Kidney tubule cell (primary cell): ENCODE measurements around the gene NHLRC4.
A peak's percentile ranks its signal among the peaks of the same experiment; 100 is the strongest.

ENCODE experiments used
- DNase-seq: peaks from one replicate; pipeline ENCODE4 v3.0.0-alpha.2; 2018; ENCODE audit warnings: low spot score

Gene NHLRC4

DNA sequence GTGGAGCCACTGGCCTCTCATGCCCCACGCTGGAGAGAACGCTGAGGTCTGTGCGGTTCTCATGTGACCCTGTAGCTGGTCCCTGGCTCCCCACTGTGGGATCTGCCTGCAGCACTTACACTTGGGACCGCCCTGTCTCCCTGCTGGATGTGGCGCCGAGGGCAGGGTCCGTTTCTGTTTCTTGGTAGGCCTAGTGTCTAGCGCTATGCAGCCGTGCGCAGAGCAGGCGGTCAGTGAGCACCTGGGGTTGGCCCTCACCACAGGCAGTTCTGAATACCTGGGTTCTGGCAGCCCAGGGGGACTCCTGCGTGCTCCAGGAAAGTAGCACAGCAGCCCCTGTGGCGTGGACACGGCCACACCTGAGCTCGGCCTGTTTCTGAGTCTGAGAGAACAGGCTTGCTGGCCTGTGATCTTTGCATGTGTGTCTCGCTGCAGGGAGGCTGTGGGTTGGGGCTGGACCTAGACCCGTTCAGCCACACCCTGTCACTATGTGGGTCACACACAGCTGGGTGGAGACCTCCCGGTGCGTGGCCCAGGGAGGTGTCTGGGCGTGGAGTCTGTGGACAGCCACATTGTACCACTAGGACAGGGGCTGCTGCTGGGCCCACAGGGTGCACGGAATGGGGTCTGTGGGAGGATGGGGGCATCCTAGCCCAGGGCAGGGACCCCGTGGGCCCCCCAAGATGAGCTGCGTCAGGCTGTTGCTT, 36.5 kb upstream of the NHLRC4 start:
- no peak for DNase-seq

DNA sequence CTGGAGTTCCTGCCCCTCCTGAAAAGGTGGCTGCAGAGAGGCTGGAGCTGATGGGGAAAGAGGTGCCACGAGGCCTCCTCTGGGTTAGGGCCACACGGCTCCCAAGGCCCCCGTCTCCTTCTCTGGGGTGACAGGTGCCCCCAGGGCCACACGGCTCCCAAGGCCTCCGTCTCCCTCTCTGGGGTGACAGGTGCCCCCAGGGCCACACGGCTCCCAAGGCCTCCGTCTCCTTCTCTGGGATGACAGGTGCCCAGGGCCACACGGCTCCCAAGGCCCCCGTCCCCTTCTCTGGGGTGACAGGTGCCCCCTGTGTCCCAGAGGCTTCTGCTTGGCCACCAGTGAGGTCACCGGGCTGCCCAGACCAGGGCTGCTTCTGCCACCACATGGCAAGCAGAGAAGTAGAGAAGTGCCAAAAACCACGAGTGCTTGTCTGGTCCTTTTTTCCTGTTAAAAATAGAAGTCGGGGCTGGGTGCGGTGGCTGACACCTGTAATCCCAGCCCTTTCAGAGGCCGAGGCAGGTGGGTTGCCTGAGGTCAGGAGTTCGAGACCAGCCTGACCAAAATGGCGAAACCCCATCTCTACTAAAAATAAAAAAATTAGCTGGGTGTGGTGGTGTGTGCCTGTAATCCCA, 35.2 kb upstream of the NHLRC4 start:
- no peak for DNase-seq

GRCh38 chr16:533391-534123, 33.2 kb upstream of the NHLRC4 start:
- peak; percentile 28 for DNase-seq

- DNase-seq, result no peak
These were observed 32.7 kb upstream of the NHLRC4 start for GRCh38 chr16:534135-534534.

DNA sequence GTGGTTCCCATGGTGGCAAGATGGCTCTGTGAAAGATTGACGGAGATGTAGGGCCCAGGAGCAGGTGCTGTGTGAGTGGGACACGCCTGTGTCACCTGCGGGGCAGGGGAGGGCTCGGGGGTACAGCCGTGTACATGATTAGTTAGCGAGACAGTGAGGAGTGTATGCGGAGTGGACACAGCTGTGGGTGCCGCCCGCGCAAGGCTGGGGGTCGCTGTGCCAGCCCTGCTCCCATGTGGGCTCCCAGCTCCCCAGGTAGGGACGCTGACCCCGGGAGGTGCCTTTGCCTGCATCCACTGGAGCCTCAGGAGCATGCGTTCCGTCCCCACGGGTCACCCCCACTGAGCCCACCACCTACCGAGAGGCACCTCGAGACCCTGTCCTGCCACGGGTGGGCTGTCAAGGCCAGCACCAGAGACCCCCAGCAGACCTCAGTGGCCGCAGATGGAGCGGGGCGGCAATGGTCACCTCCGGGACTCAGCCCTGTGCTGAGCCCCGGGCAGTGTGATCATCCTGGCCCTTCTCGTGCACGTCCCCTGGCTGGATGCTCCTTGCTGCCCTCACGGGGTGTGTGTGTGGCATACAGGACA, 31.9 kb upstream of the NHLRC4 start:
- DNase-seq, result no peak

GRCh38 chr16:535446-536405, 31.1 kb upstream of the NHLRC4 start:
- peak; percentile 80 for DNase-seq

DNA sequence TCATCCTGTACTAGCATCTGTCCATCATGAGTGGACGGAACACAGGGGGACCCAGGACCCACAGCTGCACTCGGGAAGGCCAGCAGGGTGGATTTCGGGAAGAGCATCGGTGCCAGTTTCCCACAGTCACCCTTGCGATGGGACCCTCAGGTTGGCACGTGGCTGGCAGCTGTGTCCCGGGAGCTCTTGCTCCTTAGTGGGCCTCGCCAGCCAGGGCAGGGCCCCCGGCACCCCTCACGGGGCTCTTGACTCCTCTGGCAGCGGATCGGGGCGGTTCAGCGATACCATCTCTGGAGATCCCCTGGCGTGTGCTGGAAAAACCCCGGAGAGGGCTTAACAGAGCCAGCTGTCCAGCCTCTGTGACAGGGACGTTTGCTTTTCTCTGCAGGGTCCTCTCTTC, 30.1 kb upstream of the NHLRC4 start:
- DNase-seq, result no peak

DNA sequence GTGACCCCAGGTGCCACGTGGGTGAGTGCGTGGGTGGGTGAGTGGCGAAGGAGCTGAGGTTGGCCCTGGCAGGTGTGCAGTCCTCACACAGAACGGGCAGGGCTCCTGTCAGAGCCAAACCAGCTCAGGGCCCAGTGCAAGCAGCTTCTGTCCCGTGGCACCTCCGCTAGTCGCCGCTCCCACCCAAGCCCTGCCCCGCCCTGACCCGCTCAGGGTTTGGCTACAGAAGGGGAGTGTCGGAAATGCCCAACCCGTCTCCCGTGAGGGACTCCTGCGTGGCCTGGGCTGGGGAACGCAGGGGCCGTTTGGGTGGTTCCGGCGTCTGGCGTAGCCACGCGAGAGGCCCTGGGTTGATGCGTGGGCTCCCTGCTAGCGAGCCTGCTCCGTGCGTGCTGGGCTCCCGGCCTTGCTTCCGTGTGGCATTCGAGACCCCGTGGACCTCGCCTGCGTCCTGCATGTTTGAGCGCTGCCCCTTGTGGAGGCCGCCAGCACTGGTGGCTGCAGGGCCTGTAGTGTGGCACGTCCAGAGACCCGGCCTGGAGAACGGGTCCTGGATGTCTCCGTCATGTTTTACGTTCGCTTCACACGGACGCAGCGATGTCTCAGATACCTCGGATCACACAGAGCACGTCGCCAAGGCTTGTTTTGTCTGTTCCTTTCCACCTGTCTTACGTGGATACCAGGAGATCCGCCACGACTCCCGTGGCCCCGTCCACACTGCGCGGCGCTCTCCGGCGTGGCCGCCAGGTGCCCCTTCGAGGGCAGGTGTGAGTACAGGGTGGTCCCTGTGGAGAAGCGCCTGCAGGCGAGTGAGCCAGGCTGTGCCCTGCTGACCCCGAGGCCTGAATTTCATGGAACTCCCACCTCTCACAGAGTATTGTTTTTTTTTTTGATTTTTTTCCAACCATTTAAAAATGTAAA, 29.1 kb upstream of the NHLRC4 start:
- no peak for DNase-seq

DNA sequence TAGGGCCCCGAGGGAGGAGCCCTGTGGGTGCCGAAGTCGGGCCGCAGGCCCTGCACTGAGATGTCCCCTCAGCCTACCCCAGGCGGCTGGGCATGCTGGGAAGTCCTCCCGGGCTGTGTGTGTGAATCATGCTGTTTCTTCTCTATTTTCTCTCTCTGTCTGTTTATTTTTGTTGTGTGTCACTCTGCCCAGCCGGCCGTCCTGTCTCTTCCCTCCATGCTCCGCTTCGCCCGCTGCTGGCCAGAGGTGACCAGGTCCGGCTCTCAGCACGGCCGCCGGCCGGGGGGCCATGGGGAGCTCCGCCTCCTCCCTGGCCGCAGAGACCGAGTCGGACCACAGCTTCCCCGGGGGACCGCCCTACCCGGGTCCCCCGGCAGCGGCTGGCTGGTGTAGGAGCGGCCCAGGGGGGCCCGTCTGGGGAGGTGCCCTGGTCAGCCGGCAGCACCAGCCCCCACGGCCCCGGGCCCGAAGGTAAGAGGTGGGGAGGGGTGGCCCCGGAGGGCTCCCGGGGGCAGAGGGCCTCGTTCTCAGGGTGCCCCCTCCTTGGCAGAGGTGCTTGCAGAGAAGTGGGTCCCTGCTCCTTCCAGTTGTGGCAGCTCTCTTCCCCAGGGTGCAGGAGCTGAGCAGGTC, 26.8 kb upstream of the NHLRC4 start:
- DNase-seq, result no peak

GRCh38 chr16:540645-541340, 26.0 kb upstream of the NHLRC4 start:
- no peak for DNase-seq

GRCh38 chr16:543301-544164, 23.3 kb upstream of the NHLRC4 start:
- DNase-seq, result no peak

DNA sequence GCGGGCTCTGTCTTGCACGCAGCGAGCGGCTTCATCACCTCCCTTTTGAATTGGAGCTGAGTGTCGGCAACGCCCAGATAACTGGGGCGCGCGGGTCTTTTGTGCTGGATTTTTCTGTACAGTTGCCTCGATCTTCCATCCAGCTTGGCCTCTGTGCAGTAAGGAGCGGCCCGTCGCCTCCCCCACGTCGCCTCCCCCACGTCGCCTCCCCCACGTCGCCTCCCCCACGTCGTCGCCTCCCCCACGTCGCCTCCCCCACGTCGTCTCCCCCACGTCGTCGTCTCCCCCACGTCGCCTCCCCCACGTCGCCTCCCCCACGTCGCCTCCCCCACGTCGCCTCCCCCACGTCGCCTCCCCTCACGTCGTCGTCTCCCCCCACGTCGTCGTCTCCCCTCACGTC, 22.3 kb upstream of the NHLRC4 start:
- no peak for DNase-seq

GRCh38 chr16:546909-547770, 19.7 kb upstream of the NHLRC4 start:
- peak; percentile 48 for DNase-seq

GRCh38 chr16:548586-548985, 18.2 kb upstream of the NHLRC4 start:
- no peak for DNase-seq

- DNase-seq, result no peak
These were observed 17.1 kb upstream of the NHLRC4 start for GRCh38 chr16:549544-550263.

DNA sequence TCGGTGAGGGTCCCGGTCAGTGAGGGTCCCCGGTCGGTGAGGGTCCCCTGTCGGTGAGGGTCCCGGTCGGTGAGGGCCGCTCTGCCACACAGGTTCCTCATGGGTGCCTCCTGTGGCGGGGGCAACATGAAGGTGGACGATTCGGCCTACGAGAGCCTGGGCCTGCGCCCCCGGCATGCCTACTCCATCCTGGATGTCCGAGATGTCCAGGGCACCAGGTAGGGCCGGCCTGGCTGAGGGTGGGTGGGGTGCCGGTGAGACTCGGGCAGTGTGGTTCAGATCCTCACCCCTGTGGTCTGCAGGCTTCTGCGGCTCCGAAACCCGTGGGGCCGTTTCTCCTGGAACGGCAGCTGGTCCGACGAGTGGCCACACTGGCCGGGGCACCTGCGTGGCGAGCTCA, 15.6 kb upstream of the NHLRC4 start:
- no peak for DNase-seq

DNA sequence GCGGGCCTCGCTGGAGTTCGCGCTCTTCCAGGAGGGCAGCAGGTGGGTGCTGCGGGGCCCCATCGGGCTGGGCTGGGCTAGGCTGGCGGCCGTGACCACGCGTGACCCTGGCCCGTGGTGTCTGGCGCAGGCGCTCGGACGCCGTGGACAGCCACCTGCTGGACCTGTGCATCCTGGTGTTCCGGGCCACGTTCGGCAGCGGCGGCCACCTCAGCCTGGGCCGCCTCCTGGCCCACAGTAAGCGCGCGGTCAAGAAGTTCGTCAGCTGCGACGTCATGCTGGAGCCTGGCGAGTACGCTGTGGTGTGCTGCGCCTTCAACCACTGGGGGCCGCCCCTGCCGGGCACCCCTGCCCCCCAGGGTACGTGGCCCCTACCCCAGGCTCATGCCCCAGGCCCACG, 14.6 kb upstream of the NHLRC4 start:
- DNase-seq, result no peak
